Testis (tissue), 3 donors: ENCODE results near the gene TPST1. TPM values are rescaled to one million over a fixed set of nuclear protein-coding genes. Genes with fewer than 3 reads are reported as not detected.
A peak's percentile ranks its signal among the peaks of the same experiment; 100 is the strongest.
"Not testable (repeated sequence)": the region's sequence is repeated elsewhere in the genome, so short reads cannot be mapped to it uniquely, and the experiment has no call there.

Experiments
- DNase-seq: peaks from one replicate; pipeline ENCODE4 v3.0.0-alpha.2; 2019
- H3K27ac ChIP-seq, 2 donors: fragments of 200-600 bp; sonication (generic); one replicate each; pipeline ENCODE4 v1.5.1; 2019
- H3K27me3 ChIP-seq: fragments of 200-600 bp; sonication (generic); one replicate; pipeline ENCODE4 v1.5.1; 2019
- H3K36me3 ChIP-seq: fragments of 200-600 bp; sonication (generic); one replicate; pipeline ENCODE4 v1.5.1; 2017; ENCODE audit warnings: low read depth; ENCODE audit errors: missing control alignments
- H3K4me1 ChIP-seq: fragments of 200-600 bp; sonication (generic); one replicate; pipeline ENCODE4 v1.5.1; 2019
- H3K4me3 ChIP-seq, 2 donors: fragments of 200-600 bp; sonication (generic); one replicate each; pipeline ENCODE4 v1.5.1; 2017 to 2019
- H3K9me3 ChIP-seq: fragments of 200-600 bp; sonication (generic); one replicate; pipeline ENCODE4 v1.5.1; 2017
- POLR2A ChIP-seq: fragments of 450-650 bp; IDR thresholded peaks from one replicate; pipeline ENCODE4 v1.6.1; 2017; ENCODE audit warnings: antibody characterized with exemption, mild to moderate bottlenecking, moderate library complexity
- WGBS, 2 donors: methylation state at CpG; one replicate each; pipeline ENCODE4 v1.1.5; 2018; 5-methylcytosine and 5-hydroxymethylcytosine counted together
- intact Hi-C: fragments of 100-400 bp; cut with DNase I; formaldehyde crosslinking; loops from one replicate; pipeline ENCODE4 v1.15.1; 2023; ENCODE audit warnings: low total_unique reads
- polyA plus RNA-seq: library from polyadenylated mRNA; stranded (reverse); fragments of 350-450 nt; fragmentation: Illumina TruSeq; extraction: RNeasy Lipid Tissue Mini Kit (QIAGEN cat#74804); gene quantifications from one replicate; pipeline ENCODE4 v1.2.3, GENCODE V29; 2014; ENCODE audit warnings: low read depth, low replicate concordance; ENCODE audit not compliant: insufficient read depth
- total RNA-seq, 2 donors: library from RNA; depleted of rRNA; stranded (reverse); fragments of >200 nt; gene quantifications; one replicate each; pipeline ENCODE4 v1.2.3, GENCODE V29; 2016
- TF ChIP-seq, protein P1 (sequence below), 3 experiments: fragments of 450-650 bp in 2 of 3; fragments of 200-600 bp in 1 of 3; sonication (generic) in 1 of 3; IDR thresholded peaks; one replicate each; pipeline ENCODE4 v1.5.1; 2016 to 2019; ENCODE audit warnings: antibody characterized with exemption in 3 of 3, mild to moderate bottlenecking in 2 of 3, moderate library complexity in 1 of 3

The TPST1 gene
- total and polyA plus RNA-seq, 3 donors from 2014 or later: 34.7 to 55.7 (median 40.7) TPM

DNA sequence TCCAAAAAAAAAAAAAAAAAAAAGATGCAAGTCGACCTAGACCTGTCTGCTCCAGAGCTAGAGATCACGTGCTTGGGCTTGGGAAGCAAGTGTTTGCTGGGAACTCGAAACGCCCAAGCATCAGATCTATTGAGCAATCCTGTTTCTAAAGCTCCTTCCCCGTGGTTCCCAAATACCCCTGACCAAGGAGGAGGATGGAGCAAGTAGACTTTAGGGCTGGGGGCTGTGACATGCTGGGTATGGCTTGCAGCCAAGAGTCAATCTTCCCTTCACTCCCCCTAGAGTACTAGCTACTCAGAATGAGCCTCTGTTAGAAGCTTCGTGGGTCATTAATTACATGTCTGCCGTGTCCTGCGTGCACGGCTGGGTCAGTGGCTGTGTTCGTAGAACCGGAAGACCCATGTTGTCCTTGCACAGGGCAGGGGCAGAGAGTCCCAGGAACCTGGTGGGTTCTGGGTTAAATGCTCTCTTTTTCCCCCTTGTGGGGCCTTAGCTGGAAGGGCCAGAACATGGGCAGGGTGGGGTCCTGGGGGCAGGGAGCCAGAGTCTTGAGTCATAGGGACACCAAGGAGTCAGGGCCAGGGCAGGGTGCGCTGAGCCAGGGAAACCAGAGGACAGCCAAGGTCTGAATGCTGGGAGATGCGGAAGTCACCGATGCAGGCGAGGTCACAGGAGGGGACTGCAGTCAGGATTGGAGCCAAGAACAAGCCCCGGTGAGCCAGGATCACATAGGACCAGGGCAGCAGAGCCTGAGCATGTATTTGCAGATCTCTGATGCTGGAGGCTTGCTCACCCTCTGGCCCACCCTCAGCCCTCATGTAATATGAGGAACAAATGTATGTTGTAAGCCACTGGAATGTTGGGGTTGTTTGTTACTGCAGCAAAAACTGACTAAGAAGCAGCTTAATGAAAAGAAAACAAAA lies 34.6 kb upstream of the TPST1 start:
- WGBS, 2 donors: 35% methylated on average over 16 of the region's 16 CpGs
- Histone ChIP-seq H3K36me3 (no peaks in the 10 kb centered on the region), H3K4me1 (peaks cover 3% of the 10 kb centered on the region), H3K27me3 (no peaks in the 10 kb centered on the region), H3K27ac (peak overlapping the region in 1 of 2 donors; percentile 26), H3K4me3 (no peak overlapping the region), H3K9me3 (no peaks in the 10 kb centered on the region)
- intact Hi-C loops: no loop called here
- peak; percentile 79 for DNase-seq
- TF ChIP-seq POLR2A: no peak
- TF ChIP-seq, protein P1, sequence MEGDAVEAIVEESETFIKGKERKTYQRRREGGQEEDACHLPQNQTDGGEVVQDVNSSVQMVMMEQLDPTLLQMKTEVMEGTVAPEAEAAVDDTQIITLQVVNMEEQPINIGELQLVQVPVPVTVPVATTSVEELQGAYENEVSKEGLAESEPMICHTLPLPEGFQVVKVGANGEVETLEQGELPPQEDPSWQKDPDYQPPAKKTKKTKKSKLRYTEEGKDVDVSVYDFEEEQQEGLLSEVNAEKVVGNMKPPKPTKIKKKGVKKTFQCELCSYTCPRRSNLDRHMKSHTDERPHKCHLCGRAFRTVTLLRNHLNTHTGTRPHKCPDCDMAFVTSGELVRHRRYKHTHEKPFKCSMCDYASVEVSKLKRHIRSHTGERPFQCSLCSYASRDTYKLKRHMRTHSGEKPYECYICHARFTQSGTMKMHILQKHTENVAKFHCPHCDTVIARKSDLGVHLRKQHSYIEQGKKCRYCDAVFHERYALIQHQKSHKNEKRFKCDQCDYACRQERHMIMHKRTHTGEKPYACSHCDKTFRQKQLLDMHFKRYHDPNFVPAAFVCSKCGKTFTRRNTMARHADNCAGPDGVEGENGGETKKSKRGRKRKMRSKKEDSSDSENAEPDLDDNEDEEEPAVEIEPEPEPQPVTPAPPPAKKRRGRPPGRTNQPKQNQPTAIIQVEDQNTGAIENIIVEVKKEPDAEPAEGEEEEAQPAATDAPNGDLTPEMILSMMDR (IDR thresholded peaks at IDR 0.05): no peak

DNA sequence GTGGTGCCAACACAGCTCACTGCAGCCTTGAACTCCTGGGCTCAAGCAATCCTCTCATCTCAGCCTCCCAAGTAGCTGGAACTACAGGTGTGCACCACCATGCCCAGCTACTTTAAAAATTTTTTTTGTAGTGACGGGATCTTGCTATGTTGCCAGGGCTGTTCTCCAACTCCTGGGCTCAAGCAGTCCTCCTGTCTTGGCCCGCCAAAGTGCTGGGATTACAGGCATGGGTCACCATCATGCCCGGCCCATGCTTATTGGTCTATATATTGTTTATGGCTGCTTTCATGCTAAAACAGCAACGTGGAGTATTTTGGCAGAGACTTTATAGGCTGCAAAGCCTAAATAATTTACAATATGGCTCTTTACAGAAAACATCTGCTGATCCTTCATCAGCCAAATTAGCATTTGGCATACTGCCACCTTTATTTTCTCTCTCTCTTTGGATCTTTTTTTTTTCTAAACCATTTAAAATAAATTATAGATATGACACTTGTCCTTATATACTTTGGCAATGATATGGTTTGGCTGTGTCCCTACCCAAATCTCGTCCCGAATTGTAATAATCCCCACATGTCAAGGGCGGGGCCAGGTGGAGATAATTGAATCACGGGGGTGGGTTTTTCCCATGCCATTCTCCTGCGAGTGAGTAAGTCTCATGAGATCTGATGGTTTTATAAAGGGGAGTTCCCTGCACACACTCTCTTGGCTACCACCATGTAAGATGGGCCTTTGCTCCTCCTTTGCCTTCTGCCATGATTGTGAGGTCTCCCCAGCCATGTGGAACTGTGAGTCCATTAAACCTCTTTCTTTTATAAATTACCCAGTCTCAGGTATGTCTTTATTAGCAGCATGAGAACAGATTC lies 32.4 kb upstream of the TPST1 start:
- H3K4me3 ChIP-seq, H3K27ac ChIP-seq, H3K9me3 ChIP-seq, DNase-seq, intact Hi-C loops, H3K4me1 ChIP-seq, H3K27me3 ChIP-seq, H3K36me3 ChIP-seq: not testable (repeated sequence)
- WGBS, 2 donors: 75% methylated on average over 9 of the region's 9 CpGs

DNA sequence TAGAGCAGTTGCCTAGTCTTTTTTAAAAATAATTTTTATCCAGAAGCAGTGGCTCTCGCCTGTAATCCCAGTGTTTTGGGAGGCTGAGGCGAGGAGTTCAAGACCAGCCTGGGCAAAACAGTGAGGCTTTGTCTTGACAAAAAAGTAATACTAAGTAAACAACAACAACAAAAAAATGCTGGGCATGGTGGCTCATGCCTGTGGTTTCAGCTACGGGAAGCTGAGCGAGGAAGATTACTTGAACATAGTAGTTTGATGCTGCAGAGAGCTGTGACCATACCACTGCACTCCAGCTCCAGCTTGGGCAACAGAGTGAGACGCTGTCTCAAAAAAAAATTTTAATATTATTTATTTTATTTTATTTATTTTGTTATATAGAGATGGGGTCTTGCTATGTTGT lies 31.3 kb upstream of the TPST1 start:
- no peaks in the 10 kb centered on the region for H3K36me3 ChIP-seq
- 93 to 96% methylated on average over 5 of the region's 5 CpGs for WGBS, 2 donors
- intact Hi-C loops: no loop called here
- H3K9me3 ChIP-seq: no peaks in the 10 kb centered on the region
- no peak overlapping the region for H3K4me3 ChIP-seq
- H3K4me1 ChIP-seq: peaks cover 3% of the 10 kb centered on the region
- DNase-seq: no peak
- TF ChIP-seq POLR2A: no peak
- TF ChIP-seq, protein P1 (IDR thresholded peaks at IDR 0.05): no peak
- H3K27ac ChIP-seq: no peak overlapping the region
- H3K27me3 ChIP-seq: no peaks in the 10 kb centered on the region

DNA sequence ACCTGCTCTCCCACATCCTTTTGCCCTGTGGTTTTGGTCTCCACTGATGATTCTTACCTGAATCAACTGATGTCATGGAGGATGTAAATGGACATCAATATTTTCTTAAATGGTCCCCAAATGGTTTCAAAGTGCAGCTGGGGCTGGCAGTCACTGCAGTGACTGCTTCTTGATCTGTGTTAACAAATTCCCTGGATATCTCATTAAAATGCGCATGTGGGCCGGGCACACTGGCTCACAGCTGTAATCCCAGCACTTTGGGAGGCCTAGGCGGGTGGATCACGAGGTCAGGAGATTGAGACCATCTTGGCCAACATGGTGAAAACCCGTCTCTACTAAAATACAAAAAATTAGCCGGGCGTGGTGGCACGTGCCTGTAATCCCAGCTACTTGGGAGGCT lies 30.1 kb upstream of the TPST1 start:
- H3K36me3 ChIP-seq, H3K9me3 ChIP-seq, intact Hi-C loops, H3K27ac ChIP-seq, DNase-seq, H3K4me3 ChIP-seq, H3K4me1 ChIP-seq, H3K27me3 ChIP-seq: not testable (repeated sequence)
- WGBS, 2 donors: 90 to 96% methylated on average over 8 of the region's 8 CpGs

DNA sequence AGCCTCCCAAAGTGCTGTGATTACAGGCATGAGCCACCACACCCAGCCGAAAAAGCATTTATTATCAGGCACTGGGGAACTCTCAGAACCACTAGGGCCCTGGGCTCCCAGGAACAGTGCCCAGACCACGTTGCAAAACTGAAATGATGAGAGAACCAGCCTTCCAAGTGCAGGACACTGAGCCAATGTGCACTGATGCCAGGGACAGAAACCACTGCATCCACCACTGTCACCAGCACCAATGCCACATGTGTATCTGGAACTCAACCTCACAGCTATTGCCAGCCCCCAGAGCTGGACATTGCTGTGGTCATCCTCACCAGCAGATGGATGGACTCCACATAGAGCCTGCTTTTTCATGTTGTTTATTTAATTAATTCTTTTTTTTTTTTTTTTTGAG lies 28.2 kb upstream of the TPST1 start:
- TF ChIP-seq, protein P1 (IDR thresholded peaks at IDR 0.05): no peak
- TF ChIP-seq POLR2A: no peak
- Histone ChIP-seq H3K36me3 (no peaks in the 10 kb centered on the region), H3K27me3 (no peaks in the 10 kb centered on the region), H3K9me3 (no peaks in the 10 kb centered on the region), H3K4me1 (no peaks in the 10 kb centered on the region), H3K27ac (no peak overlapping the region), H3K4me3 (no peak overlapping the region)
- intact Hi-C loops: no loop called here
- no peak for DNase-seq
- 75 to 86% methylated on average over 2 of the region's 2 CpGs for WGBS, 2 donors
